Ascending aorta (tissue), 2 donors: ENCODE data around the gene PLEKHA1. TPM values are rescaled to one million over a fixed set of nuclear protein-coding genes. Genes with fewer than 3 reads are reported as not detected.

ENCODE experiments used
- DNase-seq, 2 donors: peaks; one replicate each; pipeline ENCODE4 v3.0.0-alpha.2; 2019; ENCODE audit warnings: low spot score in 2 of 2
- H3K27ac ChIP-seq, 2 donors: fragments of 200-600 bp; sonication (generic); one replicate each; pipeline ENCODE4 v1.5.1; 2016 to 2017; ENCODE audit warnings: mild to moderate bottlenecking in 1 of 2
- H3K27me3 ChIP-seq: fragments of 200-600 bp; sonication (generic); one replicate; pipeline ENCODE4 v1.5.1; 2017
- H3K36me3 ChIP-seq, 2 donors: fragments of 200-600 bp; sonication (generic); one replicate each; pipeline ENCODE4 v1.5.1; 2016
- H3K4me1 ChIP-seq, 2 donors: fragments of 200-600 bp; sonication (generic); one replicate each; pipeline ENCODE4 v1.5.1; 2016 to 2017; ENCODE audit warnings: mild to moderate bottlenecking in 1 of 2
- H3K4me3 ChIP-seq, 2 donors: fragments of 200-600 bp; sonication (generic); one replicate each; pipeline ENCODE4 v1.5.1; 2016 to 2017; ENCODE audit warnings: mild to moderate bottlenecking in 1 of 2
- H3K9me3 ChIP-seq, 2 donors: fragments of 200-600 bp; sonication (generic); one replicate each; pipeline ENCODE4 v1.5.1; 2016
- intact Hi-C: fragments of 100-400 bp; cut with DNase I; formaldehyde crosslinking; loops from one replicate; pipeline ENCODE4 v1.15.1; 2023
- total RNA-seq: library from RNA; depleted of rRNA; stranded (reverse); fragments of >200 nt; gene quantifications from one replicate; pipeline ENCODE4 v1.1.0, GENCODE V29; 2016
- TF ChIP-seq, protein P1 (sequence below), 3 experiments: fragments of 200-600 bp in 2 of 3; fragments of 450-650 bp in 1 of 3; sonication (generic) in 2 of 3; IDR thresholded peaks; one replicate each; pipeline ENCODE4 v1.5.1; 2016 to 2019; ENCODE audit warnings: antibody characterized with exemption in 3 of 3, mild to moderate bottlenecking in 1 of 3, moderate library complexity in 1 of 3

The PLEKHA1 gene
- total RNA-seq, 1 donor from 2014 or later = 128 TPM

- TF ChIP-seq, protein P1, sequence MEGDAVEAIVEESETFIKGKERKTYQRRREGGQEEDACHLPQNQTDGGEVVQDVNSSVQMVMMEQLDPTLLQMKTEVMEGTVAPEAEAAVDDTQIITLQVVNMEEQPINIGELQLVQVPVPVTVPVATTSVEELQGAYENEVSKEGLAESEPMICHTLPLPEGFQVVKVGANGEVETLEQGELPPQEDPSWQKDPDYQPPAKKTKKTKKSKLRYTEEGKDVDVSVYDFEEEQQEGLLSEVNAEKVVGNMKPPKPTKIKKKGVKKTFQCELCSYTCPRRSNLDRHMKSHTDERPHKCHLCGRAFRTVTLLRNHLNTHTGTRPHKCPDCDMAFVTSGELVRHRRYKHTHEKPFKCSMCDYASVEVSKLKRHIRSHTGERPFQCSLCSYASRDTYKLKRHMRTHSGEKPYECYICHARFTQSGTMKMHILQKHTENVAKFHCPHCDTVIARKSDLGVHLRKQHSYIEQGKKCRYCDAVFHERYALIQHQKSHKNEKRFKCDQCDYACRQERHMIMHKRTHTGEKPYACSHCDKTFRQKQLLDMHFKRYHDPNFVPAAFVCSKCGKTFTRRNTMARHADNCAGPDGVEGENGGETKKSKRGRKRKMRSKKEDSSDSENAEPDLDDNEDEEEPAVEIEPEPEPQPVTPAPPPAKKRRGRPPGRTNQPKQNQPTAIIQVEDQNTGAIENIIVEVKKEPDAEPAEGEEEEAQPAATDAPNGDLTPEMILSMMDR (IDR thresholded peaks at IDR 0.05) = no peak
- intact Hi-C loops = no loop called here
- Histone ChIP-seq H3K27me3 (no peaks in the 10 kb centered on the region), H3K4me3 (no peak overlapping the region), H3K4me1 (no peaks in the 10 kb centered on the region), H3K27ac (no peak overlapping the region), H3K36me3 (no peaks in the 10 kb centered on the region), H3K9me3 (no peaks in the 10 kb centered on the region)
- peak in 1 of 2 donors; percentile 13 for DNase-seq
Measured at GRCh38 chr10:122354383-122354782, 20.1 kb upstream of the PLEKHA1 start.

DNA sequence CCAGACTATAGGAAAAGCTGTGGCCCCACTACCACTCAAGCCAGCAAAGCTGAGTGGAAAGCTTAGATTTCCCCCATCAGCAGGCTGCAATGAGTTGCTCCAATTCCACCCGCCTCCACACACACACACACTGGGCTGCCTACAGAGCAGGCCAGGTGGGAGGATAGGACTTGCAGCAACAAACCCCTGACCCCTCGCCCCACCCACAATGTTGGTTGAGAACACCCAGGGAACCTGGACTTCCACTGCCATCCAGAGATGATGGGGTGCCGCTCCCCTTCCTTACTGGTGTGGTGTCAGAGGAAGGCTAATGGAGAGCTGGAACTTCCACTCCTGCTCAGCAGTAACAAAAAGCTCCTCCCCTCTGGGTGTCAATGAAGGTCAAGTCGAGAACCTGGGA, 16.8 kb upstream of the PLEKHA1 start:
- DNase-seq = peak in 1 of 2 donors; percentile 38
- intact Hi-C loops = no loop called here
- H3K36me3 ChIP-seq = no peaks in the 10 kb centered on the region
- TF ChIP-seq, protein P1 (IDR thresholded peaks at IDR 0.05) = no peak
- no peaks in the 10 kb centered on the region for H3K9me3 ChIP-seq
- H3K27me3 ChIP-seq = no peaks in the 10 kb centered on the region
- H3K4me3 ChIP-seq = no peak overlapping the region
- no peak overlapping the region for H3K27ac ChIP-seq
- H3K4me1 ChIP-seq = no peaks in the 10 kb centered on the region

- TF ChIP-seq, protein P1 (IDR thresholded peaks at IDR 0.05) = no peak
- H3K27ac ChIP-seq = no peak overlapping the region
- H3K4me1 ChIP-seq = peaks cover 0 to 6% of the 10 kb centered on the region in 2 donors
- no peaks in the 10 kb centered on the region for H3K36me3 ChIP-seq
- H3K9me3 ChIP-seq = no peaks in the 10 kb centered on the region
- no peak for DNase-seq
- H3K4me3 ChIP-seq = no peak overlapping the region
- intact Hi-C loops = no loop called here
- no peaks in the 10 kb centered on the region for H3K27me3 ChIP-seq
Measured at GRCh38 chr10:122359621-122360020, 14.9 kb upstream of the PLEKHA1 start.

DNA sequence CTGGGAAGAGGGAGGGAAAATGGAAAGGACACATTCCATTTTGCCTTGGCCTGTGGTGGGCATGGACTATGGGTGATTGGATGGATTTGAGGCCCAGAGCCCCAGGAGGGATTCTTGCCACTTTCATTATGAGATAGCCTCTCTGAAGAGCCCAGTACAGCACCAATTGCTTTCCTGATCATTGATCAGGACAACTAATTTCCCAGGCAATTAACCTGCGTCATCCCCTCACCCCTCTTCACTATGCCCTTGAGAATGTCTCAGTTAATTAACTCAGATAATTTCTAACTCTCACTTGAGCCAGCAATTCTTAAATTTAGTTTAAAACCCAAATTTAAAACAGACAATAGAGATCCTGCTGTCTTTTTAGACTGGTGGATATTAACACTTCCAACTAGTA, 13.5 kb upstream of the PLEKHA1 start:
- peak in 1 of 2 donors; percentile 13 for DNase-seq
- intact Hi-C loops = no loop called here
- H3K27me3 ChIP-seq = no peaks in the 10 kb centered on the region

DNA sequence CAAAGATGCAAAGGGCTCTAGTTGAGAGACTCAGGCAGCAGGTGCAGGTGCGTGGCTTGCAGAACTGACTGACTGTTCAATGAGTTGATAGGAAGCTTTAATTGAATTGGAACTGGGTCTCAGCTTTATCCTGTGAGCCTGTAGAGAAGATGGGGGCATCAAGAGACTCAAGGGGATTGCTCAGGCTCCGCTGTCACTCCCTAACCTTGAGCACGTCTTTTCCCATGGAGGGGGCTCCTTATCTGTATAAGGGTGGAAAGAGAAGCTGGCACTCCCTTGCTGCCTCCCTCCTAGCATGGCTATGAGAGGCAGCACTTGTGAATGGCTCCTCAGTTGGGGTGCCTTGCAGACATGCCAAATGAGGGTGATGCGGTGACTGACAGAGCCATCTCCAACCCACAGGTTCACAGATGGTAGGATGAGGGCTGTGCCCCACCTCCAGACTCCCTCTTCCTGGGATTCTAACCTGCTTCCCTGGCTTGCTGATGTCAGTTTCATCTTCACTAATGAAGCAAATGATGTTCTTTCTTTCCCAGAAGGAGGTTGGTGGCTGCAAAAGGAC, 12.4 kb upstream of the PLEKHA1 start:
- Histone ChIP-seq H3K36me3 (no peaks in the 10 kb centered on the region), H3K4me1 (peaks cover 0 to 6% of the 10 kb centered on the region in 2 donors), H3K27me3 (no peaks in the 10 kb centered on the region), H3K4me3 (no peak overlapping the region), H3K9me3 (no peaks in the 10 kb centered on the region), H3K27ac (no peak overlapping the region)
- TF ChIP-seq, protein P1 (IDR thresholded peaks at IDR 0.05) = no peak
- peak in 1 of 2 donors; percentile 28 for DNase-seq
- intact Hi-C loops = no loop called here

More for the DNA sequence above, 13.5 kb upstream of the PLEKHA1 start:
- TF ChIP-seq, protein P1 (IDR thresholded peaks at IDR 0.05) = no peak
- H3K4me3 ChIP-seq = no peak overlapping the region
- H3K4me1 ChIP-seq = peaks cover 0 to 6% of the 10 kb centered on the region in 2 donors
- H3K9me3 ChIP-seq = no peaks in the 10 kb centered on the region
- H3K27ac ChIP-seq = no peak overlapping the region
- H3K36me3 ChIP-seq = no peaks in the 10 kb centered on the region

DNA sequence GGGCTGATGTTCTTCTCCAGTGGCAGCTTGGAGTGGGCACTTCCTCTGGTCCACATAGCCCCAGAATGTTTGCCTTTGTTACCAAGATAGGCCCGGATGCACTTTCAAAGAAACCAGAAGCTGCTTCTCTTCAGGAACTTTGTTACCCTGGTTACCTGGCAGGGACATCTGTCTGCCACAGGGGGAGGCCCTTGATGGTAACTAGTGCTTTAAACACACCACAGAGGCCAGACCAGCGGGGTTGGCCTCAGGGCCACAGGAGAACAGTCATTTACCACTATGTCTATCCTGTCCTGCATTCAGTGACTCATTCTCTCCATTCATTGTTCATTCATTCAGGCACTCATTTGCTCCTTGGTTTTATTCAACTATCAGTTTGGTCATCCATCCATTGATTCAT, 11.9 kb upstream of the PLEKHA1 start:
- Histone ChIP-seq H3K9me3 (no peaks in the 10 kb centered on the region), H3K27me3 (no peaks in the 10 kb centered on the region), H3K36me3 (no peaks in the 10 kb centered on the region), H3K4me1 (peaks cover 0 to 6% of the 10 kb centered on the region in 2 donors), H3K27ac (no peak overlapping the region), H3K4me3 (no peak overlapping the region)
- peak in 1 of 2 donors; percentile 43 for DNase-seq
- TF ChIP-seq, protein P1 (IDR thresholded peaks at IDR 0.05) = no peak
- intact Hi-C loops = no loop called here
